Stimulated activated CD8-positive, alpha-beta memory T cell treated with anti-CD3 and anti-CD28 coated beads, Interleukin-15, amount 100 ng/mL, for 1 hour (primary cell): ENCODE data around the gene AGPAT3.

Experiments
- DNase-seq: peaks from one replicate; pipeline ENCODE4 v3.0.0-alpha.2; 2020; ENCODE audit warnings: low read depth

AGPAT3 gene

DNA sequence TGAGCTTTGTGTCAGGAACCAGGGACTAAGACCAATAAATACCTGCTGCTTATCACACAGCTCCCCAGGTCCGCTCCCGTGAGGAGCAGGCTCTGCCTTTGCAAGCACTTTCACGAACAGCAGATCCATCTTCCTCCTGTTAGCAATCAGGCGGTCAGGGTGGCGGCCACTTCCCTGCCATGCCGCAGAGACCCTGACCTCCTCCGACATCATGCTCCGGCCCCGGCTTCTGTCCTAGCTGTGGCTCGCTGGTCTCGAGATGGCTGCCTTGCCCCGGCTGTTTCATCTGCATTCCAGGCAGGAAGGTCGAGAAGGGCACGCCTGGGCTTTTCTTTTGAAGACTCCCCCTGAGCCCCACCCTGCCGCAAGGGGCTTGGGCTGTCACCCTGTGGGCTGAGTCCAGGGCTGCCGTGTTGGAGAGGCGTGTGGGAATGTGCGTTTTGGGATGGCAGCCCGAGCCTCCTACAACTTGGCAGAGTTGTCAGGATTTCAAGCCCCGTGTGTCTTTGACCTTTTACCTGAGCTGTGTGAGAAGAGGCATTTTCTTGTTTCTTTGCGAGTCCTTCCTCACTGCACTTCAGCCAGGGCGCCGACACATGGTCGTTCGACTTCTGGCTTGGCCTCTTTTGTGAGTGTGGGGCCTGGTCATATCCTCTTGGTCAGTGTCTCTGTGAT is 59.5 kb downstream of the AGPAT3 start:
- DNase-seq = no peak

DNA sequence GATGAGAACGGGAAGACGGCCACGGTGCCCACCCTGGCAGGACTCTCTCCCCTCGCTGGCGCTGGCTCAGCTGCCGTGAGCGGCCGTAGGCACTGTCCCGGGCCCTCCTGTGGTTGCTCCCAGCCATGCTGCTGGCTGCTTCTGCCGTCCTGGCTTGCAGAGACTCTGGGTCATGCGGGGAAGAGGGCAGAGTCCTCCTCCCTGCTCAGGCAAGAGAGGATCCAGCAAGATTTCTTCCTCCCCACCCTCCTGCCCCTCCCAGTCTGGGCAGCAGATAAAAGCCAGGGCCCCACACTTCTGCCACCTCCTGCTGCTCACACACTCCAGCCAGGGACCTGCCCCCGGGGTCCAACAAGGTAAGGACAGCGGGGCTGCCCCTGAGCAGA is 60.1 kb downstream of the AGPAT3 start:
- DNase-seq = no peak

DNA sequence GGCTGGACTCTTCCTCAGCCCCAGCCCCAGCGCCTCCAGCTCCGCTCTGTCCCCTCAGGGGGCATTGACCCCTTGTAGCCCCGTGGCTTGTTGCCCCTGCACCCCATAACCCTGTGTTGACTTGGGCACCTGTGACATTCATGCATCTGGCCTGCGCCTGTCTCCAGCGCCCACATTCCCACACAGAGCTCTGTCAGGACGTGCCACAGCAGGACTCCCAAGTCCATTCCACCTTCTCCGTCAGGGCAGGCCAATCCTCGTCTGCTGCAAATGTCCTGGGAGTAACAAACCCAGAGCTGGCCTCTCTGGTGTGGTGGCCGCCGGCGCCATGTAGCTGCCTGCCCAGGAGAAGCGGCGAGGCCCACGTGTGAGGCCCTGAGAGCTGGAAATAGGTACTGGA is 60.6 kb downstream of the AGPAT3 start:
- no peak for DNase-seq

DNA sequence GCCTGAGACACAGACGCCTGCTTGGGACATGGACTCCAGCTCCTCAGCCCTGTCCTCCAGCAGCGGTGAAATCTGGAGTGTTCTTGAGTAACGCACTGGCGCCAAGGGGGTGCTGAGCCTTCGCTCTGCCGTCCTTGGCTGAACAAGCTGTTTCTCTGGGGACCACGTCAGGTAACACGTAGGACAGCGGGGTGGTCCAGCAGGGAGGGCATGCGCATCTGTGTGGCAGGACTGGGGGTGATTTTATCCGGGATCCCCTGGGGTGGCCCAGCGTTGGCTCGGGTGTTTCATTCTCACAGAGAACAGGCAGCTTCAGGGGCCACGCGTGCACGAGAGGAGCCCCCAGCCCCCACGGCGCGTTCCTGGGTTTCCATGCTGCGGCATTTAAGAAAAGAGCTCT is 61.2 kb downstream of the AGPAT3 start:
- DNase-seq = no peak

DNA sequence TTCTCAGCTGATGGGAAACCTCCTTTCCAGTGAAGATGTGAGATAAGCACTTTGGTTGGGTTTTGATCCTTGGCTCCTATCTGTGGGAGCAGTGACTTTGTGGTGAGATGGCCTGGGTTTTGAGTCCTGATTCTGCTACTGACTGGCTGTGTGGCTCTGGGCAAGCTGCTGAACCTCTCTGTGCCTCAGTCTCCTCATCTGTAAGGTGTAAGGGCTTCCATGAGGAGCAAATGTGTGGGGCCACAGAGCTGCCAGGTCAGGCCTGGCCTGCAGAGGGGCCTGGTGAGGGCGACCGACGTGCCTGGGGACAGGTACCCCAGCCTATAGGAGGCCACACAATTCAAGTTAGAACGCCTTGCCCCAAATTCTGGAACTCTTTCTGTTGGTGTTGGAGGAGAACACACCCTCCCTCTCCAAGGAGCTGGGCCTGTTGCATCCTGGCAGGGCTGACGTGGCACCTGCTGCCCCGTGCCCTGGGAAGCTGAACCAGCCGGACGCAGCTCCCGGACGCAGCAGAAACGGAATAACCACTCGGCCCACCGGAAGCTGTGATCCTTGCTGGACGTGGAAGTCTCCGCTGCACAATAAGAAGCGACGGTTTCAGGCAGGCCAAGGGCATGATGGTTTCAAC is 62.7 kb downstream of the AGPAT3 start:
- no peak for DNase-seq

DNA sequence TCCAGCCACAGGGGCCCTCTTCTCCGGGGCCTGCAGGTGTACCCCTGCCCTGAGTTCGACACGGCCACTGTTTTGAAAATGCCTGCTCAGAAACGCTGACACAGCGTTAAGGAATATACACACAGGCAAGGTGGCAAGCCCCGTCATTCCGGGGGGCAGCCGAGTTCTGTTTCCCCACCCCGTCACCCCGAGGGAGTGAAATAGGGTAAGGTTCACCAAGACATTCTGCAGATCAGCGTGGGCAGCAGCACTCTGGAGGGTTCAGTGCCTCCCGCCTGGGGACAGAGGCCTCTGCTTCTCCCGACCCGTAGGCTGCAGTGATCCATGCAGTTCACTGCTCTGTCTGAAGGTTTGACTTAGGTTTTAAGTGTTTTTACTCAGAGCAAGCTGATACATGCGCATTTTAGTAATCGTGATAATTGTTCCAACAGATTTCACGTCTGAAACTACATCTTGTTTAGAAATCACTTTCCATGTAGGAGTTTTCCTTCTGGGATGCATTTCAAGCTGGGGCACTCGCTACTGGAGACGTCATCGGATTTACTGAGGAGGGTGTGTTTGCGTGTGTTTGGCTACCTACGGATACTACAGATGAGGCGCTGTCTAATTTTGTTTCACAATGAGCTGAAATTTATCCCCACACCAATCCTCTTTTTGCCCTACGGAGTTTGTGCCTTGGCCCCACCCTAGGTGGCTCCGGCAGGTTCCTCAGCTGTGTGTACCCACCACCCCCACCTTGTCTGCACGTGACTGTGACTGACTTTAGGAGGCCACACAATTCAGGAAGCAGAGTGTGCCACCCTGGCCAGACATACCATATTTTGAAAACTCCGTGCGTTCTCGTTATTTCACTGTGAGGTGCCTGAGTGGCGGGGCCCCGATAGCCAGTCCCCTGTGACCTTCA is 63.5 kb downstream of the AGPAT3 start:
- DNase-seq = no peak

DNA sequence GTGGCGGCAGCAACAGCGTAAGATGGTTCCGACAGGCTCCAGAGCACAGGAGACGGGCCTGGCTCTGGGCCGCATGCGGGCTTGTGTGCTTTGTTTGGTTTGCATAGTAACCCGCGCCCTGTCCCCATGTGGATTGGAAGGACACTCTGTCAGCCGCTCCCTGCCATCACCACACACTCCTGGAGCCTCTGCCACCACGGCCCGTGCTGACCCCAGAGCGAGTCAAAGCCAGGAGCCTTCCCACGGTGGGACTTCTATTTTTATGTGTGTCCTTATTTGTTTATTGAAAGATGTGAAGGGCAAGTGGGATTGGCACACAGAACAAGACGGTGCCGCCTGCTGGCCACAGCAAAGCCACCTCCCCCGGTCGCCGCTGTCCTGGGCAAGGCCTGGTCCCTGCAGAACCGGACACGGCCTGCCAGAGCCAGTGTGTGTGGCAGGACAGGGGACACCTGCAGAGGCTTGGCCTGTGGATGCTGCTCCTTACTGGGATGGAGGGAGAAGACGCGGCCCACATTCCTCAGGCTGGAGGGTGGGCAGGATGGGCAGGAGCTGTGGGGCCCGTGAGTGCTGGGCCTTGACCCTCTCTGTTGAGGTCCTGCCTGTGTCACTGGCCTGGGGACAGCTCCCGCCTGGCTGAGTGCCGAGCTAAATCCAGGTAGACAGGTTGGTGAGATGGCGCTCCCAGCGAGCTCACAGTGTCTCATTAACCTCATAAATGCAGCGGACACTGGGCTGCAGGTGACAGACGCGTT is 64.4 kb downstream of the AGPAT3 start:
- no peak for DNase-seq

DNA sequence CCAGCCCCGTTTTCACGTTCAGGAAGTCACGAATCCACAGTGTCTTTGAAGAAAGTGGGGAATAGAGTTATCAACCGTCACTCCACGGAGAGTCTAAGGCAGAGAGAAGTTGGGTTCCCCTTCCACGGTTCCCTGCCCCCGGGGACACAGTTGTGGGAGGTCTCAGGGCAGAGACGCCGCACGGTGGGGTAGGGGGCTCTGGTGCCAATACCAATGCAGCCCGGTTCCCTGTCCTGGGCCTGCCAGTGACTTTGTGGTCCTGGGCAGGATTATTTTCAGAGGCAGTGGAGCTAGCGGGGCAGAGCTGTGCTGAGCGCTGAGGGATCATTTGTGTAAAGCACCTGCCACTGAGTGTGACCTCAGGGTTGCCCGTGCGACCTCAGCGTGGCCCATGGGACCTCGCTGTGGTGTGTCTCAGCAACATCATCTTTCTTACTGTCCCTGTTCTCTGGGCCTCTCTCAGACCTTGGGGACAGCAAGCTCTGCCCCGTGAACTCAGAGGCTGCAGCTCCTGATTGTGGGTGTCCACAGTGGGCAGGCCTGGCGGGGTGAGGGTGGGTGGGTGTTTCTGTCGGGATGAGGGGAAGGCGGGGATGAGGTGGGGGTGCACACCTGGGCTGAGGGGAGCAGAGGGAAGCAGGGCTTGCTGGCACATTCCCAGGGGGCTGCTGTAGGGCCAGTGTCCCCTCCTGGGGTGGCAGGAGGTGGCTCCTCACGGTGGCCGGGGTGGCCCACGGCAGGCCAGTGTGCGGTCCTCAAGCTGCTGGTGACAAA is 65.2 kb downstream of the AGPAT3 start:
- DNase-seq = no peak

DNA sequence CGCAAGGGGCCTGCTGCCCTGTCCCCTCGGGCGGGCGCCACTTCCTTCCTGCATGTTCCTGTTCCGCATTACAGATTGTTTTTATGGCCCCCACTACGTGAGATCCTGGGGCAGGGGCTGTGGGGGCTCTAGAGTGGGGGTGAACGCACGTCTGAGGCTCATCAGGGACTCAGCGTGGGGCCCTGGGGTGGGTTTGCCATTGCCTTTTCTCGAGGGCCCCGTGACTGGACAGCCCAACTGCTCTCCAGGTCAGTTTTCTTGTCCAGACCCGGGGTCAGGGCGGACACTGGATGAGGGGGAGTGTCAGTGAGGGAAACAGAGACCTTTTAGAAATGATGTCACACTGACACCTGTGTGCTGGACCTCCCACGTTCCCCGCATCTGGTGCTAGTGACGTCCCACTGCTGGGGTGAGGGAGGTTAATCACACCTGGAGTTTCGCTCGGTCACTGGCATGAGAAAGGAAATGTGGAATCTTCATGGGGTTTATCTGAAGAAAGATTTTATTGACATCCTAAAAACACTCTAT is 65.9 kb downstream of the AGPAT3 start:
- DNase-seq = no peak

DNA sequence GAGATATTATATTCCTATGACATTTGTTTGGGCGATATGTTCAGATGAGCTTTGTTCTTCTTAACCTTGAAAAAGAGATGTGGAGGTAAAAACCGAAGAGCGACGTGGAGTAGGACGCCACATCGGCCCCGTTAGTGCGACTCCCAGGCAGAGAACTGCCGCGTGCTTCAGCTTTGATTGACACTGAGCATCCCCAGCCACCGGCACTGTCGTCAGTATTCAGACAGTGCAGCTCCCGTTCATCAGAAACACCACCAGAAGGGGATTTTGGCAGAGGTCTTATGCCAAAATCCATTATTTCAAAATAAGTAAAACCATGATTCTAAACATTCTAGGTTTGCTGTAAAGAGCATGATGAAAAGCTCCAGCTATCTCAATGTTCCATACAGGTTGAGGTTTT is 66.5 kb downstream of the AGPAT3 start:
- DNase-seq = no peak

DNA sequence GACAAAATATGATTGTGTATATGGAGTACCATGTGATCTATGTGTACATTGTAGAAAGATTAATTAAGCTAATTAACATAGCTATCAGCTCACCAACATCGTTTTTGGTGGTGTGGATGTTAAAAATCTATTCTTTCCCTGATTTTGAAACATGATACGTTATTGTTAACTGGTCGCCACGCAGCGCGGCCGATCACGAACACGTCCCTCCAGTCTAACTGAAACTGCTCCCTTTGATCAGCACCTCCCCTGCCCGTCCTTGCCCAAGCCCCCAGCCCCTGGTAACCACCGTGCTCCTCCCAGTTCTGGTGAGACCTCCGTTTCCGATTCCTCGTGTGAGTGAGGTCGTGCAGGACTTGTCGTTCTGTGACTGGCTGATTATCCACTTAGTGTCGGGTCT is 67.0 kb downstream of the AGPAT3 start:
- DNase-seq = no peak

DNA sequence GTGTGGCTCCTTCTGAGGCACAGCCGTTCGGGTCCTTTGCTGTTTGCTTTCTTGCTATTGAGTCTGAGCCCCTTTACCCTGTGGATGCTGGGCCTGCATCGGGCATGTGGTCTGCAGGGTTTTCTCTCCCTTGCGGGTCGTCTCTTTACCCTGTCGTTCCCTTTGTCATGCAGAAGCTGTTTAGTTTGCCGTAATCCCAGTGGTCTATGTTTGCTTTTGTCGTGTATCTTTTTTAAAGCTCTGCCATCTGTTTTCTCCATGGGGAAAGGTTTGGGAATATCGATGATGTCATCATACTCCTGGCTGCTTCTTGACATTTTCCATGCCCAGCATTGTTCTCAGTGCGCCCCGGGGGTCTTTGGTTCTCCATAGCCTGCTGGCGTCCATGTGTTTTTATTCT is 68.2 kb downstream of the AGPAT3 start:
- no peak for DNase-seq

DNA sequence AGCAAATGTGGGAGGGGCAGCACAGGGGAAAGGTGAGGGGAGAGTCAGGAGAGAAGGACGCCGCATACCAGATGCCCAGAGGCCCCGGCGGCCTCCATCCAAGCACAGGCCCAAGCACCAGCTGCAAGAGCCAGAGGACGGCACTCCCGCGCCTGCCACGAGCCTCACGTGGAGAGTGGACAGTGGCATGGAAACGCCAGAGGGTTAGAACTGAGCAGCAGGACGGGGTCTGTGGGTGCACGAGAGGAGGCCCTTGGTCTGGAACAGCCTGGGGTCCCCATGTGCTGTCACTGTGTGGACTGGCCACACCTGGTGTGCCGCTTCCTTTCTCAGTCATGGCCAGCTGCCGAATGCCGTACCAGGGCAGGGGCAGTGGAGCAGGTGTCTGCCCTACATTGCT is 68.7 kb downstream of the AGPAT3 start:
- DNase-seq = no peak

DNA sequence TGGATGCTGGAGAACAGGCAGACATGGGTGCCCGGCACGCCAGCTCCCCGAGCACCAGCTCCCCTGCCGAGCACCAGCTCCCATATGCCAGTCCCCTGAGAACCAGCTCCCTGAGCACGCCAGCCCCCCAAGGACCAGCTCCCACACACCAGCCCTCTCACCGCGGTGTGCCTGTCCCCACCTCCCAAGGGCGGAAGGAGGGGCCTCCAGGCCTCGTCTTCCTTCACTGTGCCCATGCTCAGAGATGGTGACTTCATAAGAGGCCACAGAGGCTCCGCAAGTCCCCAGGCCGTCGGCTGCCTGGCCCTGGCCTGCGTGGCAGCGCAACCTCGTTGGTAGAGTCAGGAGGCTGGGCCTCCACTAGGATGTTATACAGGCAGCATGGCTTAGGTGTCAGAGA is 69.1 kb downstream of the AGPAT3 start:
- DNase-seq = no peak

DNA sequence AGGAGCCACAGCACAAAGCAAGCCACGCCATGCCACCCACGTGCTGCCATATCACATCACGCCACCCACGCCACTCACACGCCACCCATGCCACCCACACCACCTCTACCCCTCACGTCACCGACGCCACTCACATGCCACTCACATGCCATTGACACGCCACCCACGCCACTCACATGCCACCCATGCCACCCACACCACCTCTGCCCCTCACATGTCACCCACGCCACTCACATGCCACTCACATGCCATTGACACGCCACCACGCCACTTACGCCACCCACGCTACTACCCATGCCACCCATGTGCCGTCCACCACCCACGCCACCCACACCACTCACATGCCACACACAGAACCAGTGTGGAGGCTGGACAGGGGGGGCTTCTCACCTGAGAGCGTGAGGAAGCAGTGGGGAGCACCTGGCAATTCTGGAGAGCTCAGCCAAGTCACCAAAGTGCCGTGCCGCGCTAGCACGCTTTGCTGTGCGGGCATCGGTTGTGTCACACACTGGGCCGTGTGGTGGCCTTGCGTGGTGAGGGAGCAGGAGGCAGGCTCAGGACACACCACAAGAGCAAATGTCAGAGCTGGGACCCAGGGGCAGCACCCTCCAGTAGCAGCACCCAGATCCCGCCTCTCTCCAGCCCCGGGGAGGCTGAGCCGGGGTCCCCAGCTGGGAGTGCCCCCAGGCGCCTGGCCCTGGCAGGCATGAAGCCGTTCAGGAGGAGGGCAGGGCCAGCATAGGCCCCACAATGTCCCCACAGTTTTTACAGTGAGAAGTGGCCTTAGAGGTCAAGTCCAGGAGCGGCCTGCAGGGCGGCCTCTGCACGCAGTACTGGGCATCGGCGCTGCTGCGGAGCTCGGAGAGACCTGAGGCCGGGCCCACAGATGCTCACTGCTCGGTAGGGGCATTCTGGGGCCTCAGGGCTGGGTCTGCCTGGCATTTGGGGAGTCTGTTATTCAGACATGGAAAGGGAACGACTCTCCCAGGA is 70.0 kb downstream of the AGPAT3 start:
- DNase-seq = no peak

DNA sequence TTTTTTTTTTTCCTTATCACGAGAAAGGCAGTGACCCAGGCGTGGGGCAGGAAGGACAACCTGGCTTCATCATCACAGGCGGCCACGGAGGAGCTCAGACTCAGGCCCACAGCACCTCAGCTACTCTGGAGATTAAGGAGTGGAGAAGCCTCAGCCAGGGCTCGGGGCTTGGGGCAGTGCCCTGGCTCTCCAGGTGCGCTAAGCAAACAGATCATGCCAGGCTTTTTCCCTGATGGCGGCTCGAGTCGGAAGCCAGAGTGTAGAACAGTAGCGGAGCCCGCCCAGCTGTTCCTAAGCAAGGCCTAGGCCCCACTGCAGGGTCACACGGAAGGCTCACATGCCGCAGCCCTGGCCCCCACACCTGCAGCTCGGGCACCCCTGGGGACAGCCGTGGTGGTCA is 70.7 kb downstream of the AGPAT3 start:
- no peak for DNase-seq

DNA sequence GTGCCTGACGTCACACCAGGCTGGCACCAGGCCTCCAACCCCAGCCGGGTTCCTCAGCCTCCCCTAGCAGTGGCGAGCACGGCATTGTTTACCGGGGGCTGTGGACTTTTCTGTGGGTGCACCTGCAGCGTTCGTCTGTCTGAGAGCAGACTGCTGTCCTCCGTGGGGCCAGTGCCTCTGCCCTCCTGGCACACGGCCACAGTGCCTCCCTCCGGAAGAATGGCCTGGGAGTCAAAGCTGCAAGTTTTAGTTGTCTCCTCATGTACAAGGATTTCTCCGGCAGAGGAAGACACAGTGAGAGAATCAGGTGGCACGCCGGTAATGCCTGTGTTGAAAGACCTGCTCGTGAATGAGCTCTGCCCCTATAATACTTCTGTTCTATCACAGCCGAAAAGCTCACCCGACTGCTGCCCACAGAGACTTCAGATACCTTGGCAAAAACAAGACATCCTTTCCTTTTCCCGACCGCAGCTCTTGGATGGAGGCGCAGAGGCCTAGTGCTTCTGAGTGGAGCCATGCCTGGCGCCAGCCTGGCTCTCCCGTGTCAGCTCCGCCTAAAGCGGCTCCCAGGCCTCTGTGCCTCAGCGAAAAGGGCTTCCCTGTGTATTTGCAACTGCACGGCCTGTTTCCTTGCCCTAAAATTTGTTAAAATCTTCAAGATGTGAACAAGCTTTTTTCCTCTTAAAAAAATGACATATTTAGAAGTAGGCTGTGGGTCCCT is 71.4 kb downstream of the AGPAT3 start:
- DNase-seq = no peak

DNA sequence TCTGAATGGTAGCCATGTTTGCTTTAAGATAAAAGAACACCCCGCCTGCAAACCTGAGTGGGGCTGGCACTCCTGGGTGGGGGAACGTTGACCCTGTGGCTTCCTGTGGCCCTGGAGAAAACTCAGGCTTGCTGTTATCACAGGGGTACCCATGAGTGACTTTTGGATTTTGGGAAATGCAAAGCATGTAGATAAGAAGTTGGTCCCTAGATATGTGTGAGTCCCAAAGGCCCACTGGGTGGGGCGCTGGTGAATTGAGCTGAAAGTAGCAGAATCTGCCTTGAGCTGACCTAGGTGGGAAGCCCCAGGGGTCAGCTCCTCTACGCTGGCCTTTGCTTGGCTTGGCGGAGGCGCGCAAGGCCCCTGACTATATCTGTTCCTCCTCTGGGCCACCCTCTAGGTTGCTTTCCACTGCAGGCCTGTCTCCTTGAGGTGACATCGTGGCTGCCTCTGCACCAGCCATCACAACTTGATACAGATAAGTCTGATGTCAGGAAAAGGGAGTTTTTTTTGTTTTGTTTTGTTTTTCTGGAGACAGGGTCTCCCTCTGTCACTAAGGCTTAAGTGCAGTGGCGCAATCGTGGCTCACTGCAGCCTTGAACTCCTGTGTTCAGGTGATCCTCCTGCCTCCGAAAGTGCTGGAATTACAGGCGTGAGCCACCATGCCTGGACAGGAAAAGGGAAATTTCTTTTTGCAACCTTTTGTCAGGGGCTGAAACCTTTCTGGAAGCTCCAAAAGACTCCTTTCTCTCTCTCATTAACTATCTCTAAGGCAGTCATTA is 72.2 kb downstream of the AGPAT3 start:
- DNase-seq = no peak

DNA sequence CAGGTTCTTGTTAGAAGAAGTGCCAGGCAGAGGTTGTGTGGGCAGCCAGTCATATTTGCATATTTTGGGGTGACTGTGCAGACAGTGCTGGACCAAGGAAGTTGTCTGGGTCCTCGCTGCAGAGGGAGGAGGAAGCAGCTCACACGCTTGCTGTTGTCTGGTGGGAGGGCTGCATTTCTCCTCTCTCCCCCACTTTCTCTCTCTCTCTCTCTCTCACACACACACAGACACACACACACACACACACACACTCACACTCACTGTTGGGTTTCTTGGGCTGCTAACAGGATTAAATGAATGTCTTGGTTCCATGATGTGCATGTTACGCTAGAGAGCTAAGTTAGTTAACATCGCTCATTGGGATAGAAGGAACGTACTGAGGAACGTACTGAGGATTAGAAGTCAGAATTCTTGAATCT is 72.9 kb downstream of the AGPAT3 start:
- no peak for DNase-seq
